K562 (cell line): ENCODE results near the gene DNAJB11. TPM values are rescaled to one million over a fixed set of nuclear protein-coding genes. Genes with fewer than 3 reads are reported as not detected.

Source experiments
- CREB1 ChIP-seq, 2 experiments: sonication (generic) in 1 of 2; formaldehyde crosslinking in 1 of 2; IDR thresholded peaks; 2 replicates each; pipeline versions ENCODE4 v1.6.1 to v1.8.0; 2012 to 2022; ENCODE audit warnings: inconsistent platforms in 1 of 2, mild to moderate bottlenecking in 1 of 2, missing genetic modification reagents in 1 of 2, moderate library complexity in 1 of 2
- ETS1 ChIP-seq: conservative IDR thresholded peaks from 2 replicates; pipeline ENCODE4 v1.6.1; 2011; ENCODE audit warnings: low read depth, mild to moderate bottlenecking, low read length; ENCODE audit not compliant: control insufficient read depth
- MTA2 ChIP-seq: fragments of 450-650 bp; IDR thresholded peaks from 2 replicates; pipeline ENCODE4 v1.6.1; 2016; ENCODE audit warnings: low read depth
- PKNOX1 ChIP-seq: fragments of 450-650 bp; IDR thresholded peaks from 2 replicates; pipeline ENCODE4 v1.6.1; 2016
- POU5F1 ChIP-seq: fragments of 150-350 bp; IDR thresholded peaks from 2 replicates; pipeline ENCODE4 v1.6.1; 2014; ENCODE audit warnings: borderline replicate concordance, low read length, low read depth, mild to moderate bottlenecking; ENCODE audit not compliant: partially characterized antibody
- RBM34 ChIP-seq: fragments of 200-400 bp; formaldehyde crosslinking; IDR thresholded peaks from 2 replicates; pipeline ENCODE4 v1.6.1; 2018; ENCODE audit warnings: low read length, borderline replicate concordance; ENCODE audit not compliant: insufficient read depth
- RNF2 ChIP-seq: sonication (generic); IDR thresholded peaks from 2 replicates; pipeline ENCODE4 v1.6.1; 2016
- TAF7 ChIP-seq: fragments of 450-650 bp; IDR thresholded peaks from 2 replicates; pipeline ENCODE4 v1.6.1; 2016; ENCODE audit warnings: missing genetic modification characterization, missing compliant biosample characterization
- XRCC3 ChIP-seq: fragments of 450-650 bp; IDR thresholded peaks from 2 replicates; pipeline ENCODE4 v1.6.1; 2017; ENCODE audit warnings: mild to moderate bottlenecking, moderate library complexity
- ZFPM2 ChIP-seq: fragments of 250-450 bp; sonication (Bioruptor Pico); IDR thresholded peaks from 2 replicates; pipeline ENCODE4 v1.5.1; 2022; ENCODE audit warnings: mild to moderate bottlenecking
- polyA plus RNA-seq, 8 experiments: library from polyadenylated mRNA; depleted of rRNA in 4 of 8; stranded (reverse) in 5 of 8; unstranded in 3 of 8; fragments of >200 nt; fragmentation: Nextera tagmentation in 2 of 8; fragmentation: Illumina TruSeq in 1 of 8; extraction: Ambion mirVana in 2 of 8; extraction: Trizol in 1 of 8; gene quantifications; 2 replicates each; pipeline versions ENCODE4 v1.2.1 to v1.2.3, GENCODE V29; 2011 to 2014; ENCODE audit warnings: inconsistent platforms in 1 of 8, missing spikeins in 1 of 8
- total RNA-seq, 7 experiments: library from RNA; depleted of rRNA in 6 of 7; stranded (reverse); fragments of >200 nt in 6 of 7; fragmentation: Illumina TruSeq in 2 of 7; extraction: Trizol in 2 of 7; gene quantifications; 2 replicates each; pipeline versions ENCODE4 v1.2.1 to v1.2.3, GENCODE V29; 2011 to 2021; ENCODE audit warnings: low replicate concordance in 1 of 7

The DNAJB11 gene
- total and polyA plus RNA-seq, 9 of the 15 experiments (the other 6 are each of a cell fraction or from before 2014, with no cell fraction given): 14.8 to 74.7 (median 63.8) TPM

- TF ChIP-seq TAF7 (no peak), ETS1 (no peak), ZFPM2 (CRISPR knock-in tag) (no peak), RNF2 (no peak), MTA2 (no peak), XRCC3 (no peak), PKNOX1 (no peak), RBM34 (no peak), CREB1 (IDR thresholded peaks at IDR 0.05) (no peak), CREB1 (CRISPR knock-in tag; IDR thresholded peaks at IDR 0.05) (no peak), POU5F1 (no peak)
Observed at GRCh38 chr3:186618318-186618938, 47.9 kb downstream of the DNAJB11 start (continued).
